NCI-H748 (cell line): ENCODE results near the gene GALNT7.

Source experiments
- DNase-seq: peaks from one replicate; lab custom pipeline; 2025; ENCODE audit not compliant: unreplicated experiment; lab: John Stamatoyannopoulos, UW

The GALNT7 gene

DNA sequence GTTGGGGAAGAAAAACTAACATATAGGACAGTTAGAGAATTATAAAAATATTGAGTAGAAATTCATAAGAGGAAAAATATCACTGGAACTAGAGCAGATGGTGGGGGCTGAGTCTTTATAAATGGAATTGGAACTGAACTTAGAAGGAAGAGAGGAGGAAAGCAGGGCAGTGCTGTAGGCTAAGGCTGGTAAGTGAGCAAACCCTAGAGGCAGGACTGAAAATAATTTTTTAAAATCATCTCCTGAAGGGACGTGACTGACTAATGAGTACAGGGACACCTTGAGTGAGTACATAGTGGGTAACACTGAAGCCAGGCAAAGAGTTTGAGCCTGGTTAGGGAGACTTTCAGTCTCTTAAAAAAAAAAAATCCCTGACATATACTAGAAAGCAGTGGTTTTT lies 63.3 kb downstream of the GALNT7 start:
- peak; percentile 5 for DNase-seq

GRCh38 chr4:173233857-173234256 lies 65.2 kb downstream of the GALNT7 start:
- DNase-seq = no peak

GRCh38 chr4:173235050-173235449 lies 66.4 kb downstream of the GALNT7 start:
- DNase-seq = no peak

GRCh38 chr4:173236301-173236700 lies 67.7 kb downstream of the GALNT7 start:
- DNase-seq = no peak

GRCh38 chr4:173237152-173237551 lies 68.5 kb downstream of the GALNT7 start:
- no peak for DNase-seq

- no peak for DNase-seq
These were observed 69.2 kb downstream of the GALNT7 start for GRCh38 chr4:173237762-173238161.

- no peak for DNase-seq
These were observed 72.1 kb downstream of the GALNT7 start for GRCh38 chr4:173240696-173241095.

- no peak for DNase-seq
These were observed 74.0 kb downstream of the GALNT7 start for GRCh38 chr4:173242466-173243250.

GRCh38 chr4:173243321-173243720 lies 74.7 kb downstream of the GALNT7 start:
- DNase-seq = no peak

GRCh38 chr4:173243917-173244658 lies 75.5 kb downstream of the GALNT7 start:
- DNase-seq = peak; percentile 48

- no peak for DNase-seq
These were observed 77.3 kb downstream of the GALNT7 start for GRCh38 chr4:173245952-173246351.

- peak; percentile 18 for DNase-seq
These were observed 78.1 kb downstream of the GALNT7 start for GRCh38 chr4:173246719-173247118.

GRCh38 chr4:173247321-173247720 lies 78.7 kb downstream of the GALNT7 start:
- no peak for DNase-seq

- no peak for DNase-seq
These were observed 80.1 kb downstream of the GALNT7 start for GRCh38 chr4:173248690-173249089.

GRCh38 chr4:173252024-173252935 lies 83.7 kb downstream of the GALNT7 start:
- peak; percentile 97 for DNase-seq

DNA sequence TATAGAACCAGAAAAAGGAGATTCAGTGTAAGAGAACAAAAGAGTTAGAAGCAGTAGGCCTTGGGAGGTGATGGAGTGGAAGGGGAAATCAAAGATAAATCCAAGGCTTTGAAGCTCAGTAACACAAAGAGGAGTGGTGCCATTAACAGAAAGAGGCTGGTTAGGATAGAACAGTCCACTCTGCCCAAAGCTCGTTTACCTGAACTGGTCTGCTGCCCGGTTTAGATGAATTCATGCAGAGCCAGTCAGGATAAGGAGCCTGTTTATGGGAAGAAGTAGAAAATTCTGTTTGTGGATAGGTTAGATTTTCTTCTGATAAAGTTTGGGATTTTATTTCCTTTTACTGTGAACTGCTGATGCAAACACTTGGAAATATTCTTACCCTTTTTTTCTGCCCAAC lies 85.0 kb downstream of the GALNT7 start:
- DNase-seq = no peak

GRCh38 chr4:173254646-173255045 lies 86.0 kb downstream of the GALNT7 start:
- no peak for DNase-seq

GRCh38 chr4:173256825-173257224 lies 88.2 kb downstream of the GALNT7 start:
- no peak for DNase-seq

DNA sequence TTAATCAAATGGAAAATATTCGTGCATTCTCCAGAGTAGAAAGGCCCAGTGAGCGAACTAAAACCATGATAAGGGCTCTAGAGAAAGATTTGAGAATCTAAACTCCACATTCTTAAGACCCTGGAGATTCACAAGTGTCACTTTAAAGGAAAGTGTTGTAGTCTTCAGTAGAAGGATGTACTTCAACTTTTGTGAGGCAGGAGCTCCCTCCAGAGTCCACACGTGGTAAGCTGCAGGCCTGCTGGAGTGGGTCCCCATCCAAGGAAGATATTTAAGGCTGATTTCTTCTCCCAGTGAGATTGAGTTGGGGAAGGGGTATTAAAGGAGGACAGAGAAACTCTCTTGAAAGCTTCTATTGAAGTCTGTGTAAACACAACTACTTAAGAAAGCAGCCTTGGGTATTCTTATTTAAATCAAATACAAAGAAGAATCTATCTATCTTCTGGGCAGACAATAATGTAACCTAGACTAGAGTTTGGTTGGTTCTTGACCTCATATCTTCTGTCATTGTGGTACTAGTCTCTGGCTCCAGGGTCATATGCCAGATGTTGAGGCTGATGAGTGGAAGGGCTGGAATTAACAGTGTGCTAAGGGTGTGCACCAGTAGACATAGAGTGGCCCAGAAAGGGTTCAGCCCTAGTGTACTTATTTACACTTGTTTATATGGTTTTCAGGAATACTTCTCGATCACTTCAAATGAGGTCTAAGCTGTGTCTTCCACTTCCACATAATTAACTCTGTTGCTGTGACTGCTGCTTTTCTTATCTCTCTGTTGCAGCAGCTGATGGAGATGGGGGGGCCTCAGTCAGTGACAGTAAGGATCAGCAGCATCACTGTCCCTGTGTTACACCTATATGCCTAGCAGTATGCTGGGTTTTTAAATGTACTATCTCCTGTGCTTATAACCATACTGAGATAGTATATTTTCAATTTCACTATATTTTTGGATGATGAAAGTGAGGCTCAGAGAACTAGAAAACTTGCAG lies 89.4 kb downstream of the GALNT7 start:
- DNase-seq = peak; percentile 66

- peak; percentile 13 for DNase-seq
These were observed 90.3 kb downstream of the GALNT7 start for GRCh38 chr4:173258866-173259265.
